Measurements from ENCODE around the gene N4BP2L2.

GRCh38 chr13:32446220-32446619 lies 92.4 kb downstream of the N4BP2L2 start:
- no peak for TF ChIP-seq CTCF (optimal IDR thresholded peaks at IDR 0.05 in 1 of 3, IDR thresholded peaks at IDR 0.05 in 1 of 3, conservative IDR thresholded peaks at IDR 0.05 in 1 of 3; ENCODE audit: extremely low read depth in 1 of 3, insufficient read depth in 2 of 3, low read length in 3 of 3)
- TF ChIP-seq EZH2 (IDR thresholded peaks at IDR 0.05; ENCODE audit: low read length), result no peak

All from keratinocyte (primary cell).